ENCODE results near the gene NUDCD3.

NUDCD3 gene

GRCh38 chr7:44330331-44330730 lies 160.1 kb downstream of the NUDCD3 start:
- TF ChIP-seq CTCF (IDR thresholded peaks at IDR 0.05) (no peak), ZFX (IDR thresholded peaks at IDR 0.05; ENCODE audit: borderline replicate concordance) (no peak)
- H3K27ac ChIP-seq: no peak overlapping the region

GRCh38 chr7:44329888-44330287 lies 160.6 kb downstream of the NUDCD3 start:
- no peak overlapping the region for H3K27ac ChIP-seq
- TF ChIP-seq ZFX (IDR thresholded peaks at IDR 0.05; ENCODE audit: borderline replicate concordance) (no peak), CTCF (IDR thresholded peaks at IDR 0.05) (no peak)
